GM18499 (cell line): ENCODE results near the gene HIC1.

Experiments used
- ATAC-seq: cut with Tn5 transposase; IDR thresholded peaks from one replicate; pipeline ENCODE4 v1.9.1; 2021; ENCODE audit warnings: moderate number of reproducible peaks; ENCODE audit not compliant: insufficient read depth, unreplicated experiment

The HIC1 gene

DNA sequence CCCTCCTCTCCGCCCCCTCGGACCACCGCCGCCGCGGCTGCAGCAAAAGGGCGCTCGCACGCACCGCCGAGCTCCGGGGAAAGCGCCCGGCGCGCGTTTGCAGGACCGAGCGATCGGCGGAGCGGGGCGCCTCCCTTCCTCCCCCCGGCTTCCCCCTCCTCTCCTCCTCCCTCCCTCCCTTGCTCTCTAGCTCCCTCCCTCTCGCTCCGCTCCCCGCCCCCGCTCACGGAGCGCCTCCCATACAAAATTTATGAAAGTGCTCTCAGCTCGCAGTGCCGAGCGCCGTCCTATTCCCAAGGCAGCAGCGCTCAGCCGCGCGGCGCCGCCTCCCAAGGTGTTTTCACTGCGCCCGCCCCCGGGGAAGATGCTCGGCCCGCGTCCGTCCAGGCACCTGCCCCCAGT, 29.7 kb upstream of the HIC1 start, which contains the start of gene RTN4RL1:
Gene RTN4RL1, minus strand, starts transcription at position 115 of the 402 bp plus-strand sequence. CDS start 469 bp downstream, outside the sequence.
- ATAC-seq, result no peak

GRCh38 chr17:2025622-2026309, 29.1 kb upstream of the HIC1 start:
- no peak for ATAC-seq

- no peak for ATAC-seq
These were observed 27.2 kb upstream of the HIC1 start for GRCh38 chr17:2027528-2028233.

DNA sequence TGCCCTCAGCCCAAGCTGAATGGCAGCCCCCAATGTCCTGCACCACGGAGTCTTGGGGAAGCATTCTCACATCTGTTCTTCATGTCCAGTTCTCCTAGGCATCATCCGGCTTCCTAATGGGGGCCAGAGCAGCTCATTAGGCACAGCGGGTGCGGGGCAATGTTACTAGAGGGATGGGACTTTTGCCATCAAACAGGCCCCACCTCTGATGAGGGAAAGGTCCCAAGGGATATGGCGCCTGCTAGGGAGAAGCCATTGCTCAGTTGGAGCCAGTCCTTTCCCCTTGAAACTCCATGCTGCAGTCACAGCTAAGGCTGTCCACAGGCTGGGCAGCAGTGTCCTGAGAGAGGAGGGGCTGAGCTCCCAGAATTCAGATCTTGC, 26.7 kb upstream of the HIC1 start:
- ATAC-seq, result no peak

DNA sequence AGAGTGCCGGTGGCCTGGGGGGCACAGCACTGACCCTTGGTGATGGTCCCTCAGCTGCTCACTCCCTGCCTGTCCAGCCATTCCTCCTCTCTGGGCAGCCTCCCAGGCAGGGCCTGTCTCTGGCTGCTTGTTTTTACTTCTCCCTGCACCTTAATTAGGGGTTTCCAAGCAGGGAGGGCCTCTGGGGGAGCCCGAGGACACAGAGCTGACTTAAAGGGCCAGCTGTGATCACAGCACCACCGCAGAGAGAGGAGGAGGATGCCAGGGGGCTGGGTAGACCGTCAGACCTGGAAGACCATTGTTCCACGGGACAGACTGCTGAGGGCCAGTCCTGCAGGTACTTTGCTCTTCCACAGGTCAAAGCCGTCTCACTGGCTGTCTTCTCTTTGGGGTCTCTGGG, 26.2 kb upstream of the HIC1 start:
- ATAC-seq, result no peak

GRCh38 chr17:2029911-2030778, 24.8 kb upstream of the HIC1 start, which contains the start of gene DPH1:
Gene DPH1 (plus strand): TSS chr17:2030153. CDS start chr17:2030170, 17 bp downstream.
- peak; percentile 52 for ATAC-seq

DNA sequence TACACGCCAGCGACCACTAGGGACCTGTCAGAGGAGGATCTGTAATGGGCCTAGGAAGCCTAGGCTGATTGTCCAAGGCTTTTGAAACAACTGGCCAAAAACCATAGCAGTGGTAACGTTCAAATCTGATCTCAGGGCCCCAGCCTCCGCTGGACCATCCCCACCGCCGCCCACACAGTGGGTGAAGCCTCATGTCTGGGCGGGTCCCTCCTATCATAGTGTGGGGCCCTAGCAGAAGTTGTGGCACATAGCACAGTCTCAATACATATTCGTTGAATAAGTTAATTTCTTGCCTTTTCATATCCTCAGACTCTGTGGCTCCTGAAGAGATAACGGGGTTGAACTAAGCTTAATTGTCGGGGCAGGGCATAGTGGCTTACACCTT, 24.1 kb upstream of the HIC1 start:
- no peak for ATAC-seq

GRCh38 chr17:2033153-2033552, 21.8 kb upstream of the HIC1 start:
- no peak for ATAC-seq

DNA sequence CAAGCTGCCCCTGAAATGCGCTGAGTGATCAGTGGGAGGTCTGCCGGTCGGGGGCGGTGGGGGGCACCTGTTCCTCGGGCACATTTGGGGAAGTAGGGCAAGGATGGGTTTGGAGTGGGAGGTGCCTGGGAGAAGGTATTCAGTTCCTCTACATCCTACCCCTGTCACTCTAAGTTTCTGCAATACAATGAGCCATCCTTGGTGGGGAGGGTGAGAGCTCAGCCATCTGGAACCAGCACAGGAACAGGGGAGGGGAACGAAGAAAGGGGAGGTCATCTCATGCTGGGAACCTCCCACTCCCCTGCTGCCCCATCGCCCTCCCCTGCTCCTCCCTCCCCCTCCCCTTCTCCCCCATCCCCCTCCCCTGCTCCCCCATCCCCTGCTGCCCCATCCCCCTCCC, 20.7 kb upstream of the HIC1 start:
- ATAC-seq, result no peak

- no peak for ATAC-seq
These were observed 19.9 kb upstream of the HIC1 start for GRCh38 chr17:2034806-2035540.

DNA sequence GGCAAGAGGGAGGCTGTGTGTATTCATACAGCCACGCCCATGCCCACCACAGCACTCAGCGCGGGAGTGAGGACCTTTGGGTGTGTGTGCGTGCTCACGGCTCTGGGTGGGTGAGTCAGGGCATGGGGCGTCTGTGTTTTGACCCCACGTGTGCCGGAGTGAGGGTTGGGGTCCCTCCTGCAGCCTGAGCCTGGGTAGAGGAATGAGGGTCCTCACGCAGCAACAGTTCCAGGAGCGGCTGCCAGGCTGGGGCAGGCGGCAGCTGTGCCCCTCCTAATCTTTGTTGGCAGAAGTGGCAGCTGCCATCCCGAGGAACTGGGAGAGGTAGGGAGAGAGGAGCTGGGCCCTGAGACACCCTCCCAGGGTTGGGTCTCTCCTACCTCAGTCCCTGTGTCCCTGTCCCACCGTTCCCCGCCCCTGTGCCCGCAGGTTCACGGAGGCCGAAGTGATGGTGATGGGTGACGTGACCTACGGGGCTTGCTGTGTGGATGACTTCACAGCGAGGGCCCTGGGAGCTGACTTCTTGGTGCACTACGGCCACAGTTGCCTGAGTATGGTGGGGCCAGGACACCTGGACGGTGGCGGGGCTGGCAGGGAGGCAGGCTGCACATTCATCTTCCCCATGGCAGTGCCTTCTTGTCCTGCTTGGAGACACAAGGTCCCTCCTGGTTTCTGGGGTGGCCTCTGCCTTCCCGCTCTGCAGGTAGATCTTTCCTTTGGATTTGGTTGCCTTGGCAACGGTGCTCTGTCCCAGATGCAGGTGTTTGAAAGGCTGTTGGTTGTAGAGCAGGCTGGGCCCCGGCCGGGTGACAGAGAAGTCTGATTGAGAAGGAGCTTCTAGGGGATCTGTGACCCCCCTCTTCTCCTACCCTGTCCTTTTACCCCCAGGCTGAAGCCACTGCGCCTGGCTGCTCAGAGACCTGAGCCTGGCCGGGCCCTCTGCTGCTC, 19.1 kb upstream of the HIC1 start:
- ATAC-seq, result no peak

DNA sequence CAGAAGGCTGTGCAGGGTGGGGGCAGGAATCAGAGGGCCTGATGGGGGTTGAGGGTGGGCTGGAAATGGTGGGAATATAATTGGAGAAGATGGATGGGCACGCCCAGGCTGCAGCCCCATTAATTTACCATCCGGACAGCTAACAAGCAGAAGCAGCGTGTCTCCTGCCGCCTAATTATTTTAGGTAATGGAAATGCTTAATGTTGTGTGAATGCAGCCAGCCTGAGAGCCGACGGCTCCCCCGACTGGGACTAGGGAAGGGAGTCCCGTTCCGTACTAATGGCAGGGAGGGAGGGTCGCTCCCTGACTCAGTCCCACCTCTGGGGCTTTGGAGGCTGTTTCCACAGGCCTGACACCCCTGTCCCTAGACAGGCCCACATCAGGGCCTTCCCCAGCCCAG, 17.7 kb upstream of the HIC1 start:
- no peak for ATAC-seq

DNA sequence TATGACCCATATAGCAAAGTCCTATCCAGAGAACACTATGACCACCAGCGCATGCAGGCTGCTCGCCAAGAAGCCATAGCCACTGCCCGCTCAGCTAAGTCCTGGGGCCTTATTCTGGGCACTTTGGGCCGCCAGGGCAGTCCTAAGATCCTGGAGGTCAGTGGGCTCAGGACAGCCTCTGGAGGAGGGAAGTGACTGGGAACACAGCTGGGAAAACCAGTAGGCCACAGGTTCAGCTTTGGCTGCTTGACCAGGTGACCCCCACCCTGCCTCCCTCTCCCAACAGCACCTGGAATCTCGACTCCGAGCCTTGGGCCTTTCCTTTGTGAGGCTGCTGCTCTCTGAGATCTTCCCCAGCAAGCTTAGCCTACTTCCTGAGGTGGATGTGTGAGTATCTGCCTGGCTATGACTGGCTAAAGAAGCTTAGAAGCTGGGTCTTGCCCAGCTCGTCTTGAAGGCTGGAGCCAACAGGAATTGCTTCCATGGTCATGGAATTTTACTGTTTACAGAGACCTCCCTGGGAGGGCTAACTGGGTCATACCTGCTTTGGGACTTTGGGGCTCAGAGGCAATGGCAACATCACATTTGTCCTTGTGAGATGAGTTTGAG, 14.6 kb upstream of the HIC1 start:
- no peak for ATAC-seq

DNA sequence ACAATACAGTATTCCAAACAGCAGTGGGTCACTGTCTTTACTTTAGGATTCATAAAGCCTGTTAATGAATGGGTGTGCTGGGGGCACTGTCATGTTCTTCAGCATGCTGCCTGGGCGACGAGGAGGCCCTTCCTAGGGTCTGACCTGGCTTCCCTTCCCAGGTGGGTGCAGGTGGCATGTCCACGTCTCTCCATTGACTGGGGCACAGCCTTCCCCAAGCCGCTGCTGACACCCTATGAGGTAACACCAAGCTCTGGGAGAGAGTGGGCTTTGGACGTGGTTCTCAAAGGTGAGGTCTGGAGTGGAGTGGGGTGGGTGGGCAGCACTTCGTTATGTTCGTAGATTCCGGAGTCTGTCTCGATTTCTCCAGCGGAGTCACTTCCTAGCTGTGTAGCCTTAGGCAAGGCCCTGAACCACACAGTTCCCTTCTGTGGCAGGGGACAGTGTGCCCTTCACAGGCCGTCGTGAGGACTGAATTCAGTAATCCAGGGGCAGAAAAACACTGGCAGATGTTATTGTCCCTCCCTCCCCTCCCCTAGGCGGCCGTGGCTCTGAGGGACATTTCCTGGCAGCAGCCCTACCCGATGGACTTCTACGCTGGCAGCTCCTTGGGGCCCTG, 13.9 kb upstream of the HIC1 start:
- ATAC-seq, result no peak

DNA sequence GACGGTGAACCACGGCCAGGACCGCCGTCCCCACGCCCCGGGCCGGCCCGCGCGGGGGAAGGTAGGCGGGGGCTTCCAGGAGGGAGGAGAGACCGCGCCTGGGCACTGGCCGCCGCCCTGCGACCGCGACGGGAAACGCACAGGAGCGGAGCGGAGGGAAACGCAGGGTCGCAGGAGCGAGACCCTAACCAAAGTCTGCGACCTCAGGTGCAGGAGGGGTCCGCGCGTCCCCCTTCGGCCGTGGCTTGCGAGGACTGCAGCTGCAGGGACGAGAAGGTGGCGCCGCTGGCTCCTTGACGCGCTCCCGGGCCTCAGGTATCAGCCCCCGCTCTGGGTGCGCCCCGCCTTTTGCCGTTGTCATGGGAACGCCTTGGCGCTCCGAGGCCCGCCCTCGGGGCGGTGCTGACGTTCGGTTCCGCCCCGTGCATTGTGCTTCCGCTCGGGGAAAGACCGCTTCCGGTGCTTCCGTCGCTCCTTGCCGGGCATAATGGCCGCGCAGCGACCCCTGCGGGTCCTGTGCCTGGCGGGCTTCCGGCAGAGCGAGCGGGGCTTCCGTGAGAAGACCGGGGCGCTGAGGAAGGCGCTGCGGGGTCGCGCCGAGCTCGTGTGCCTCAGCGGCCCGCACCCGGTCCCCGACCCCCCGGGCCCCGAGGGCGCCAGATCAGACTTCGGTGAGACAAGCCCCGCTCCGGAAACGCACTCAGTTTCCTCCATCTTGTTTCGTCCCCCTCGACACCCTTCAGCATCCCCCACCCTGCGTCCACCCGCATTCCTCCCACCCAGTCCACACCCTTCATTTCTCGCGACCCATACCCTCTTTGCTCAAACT, 13.1 kb upstream of the HIC1 start, which contains the start of gene OVCA2:
Gene OVCA2, plus strand, starts transcription at position 462 of the 829 bp plus-strand sequence. Its CDS starts 26 bp downstream, at position 488.
- ATAC-seq, result peak; percentile 65

- ATAC-seq, result no peak
These were observed 12.5 kb upstream of the HIC1 start for GRCh38 chr17:2042390-2042847.

GRCh38 chr17:2042933-2043332, 12.0 kb upstream of the HIC1 start:
- no peak for ATAC-seq
